Spinal cord (tissue), 10 donors: Measurements from ENCODE around the gene SP110. TPM values are rescaled to one million over a fixed set of nuclear protein-coding genes. Genes with fewer than 3 reads are reported as not detected.

Source experiments
- DNase-seq, 6 donors: peaks; one replicate each; pipeline versions ENCODE4 v3.0.0 to v3.0.0-alpha.2; 2013 to 2015; ENCODE audit warnings: low spot score in 6 of 6, low read depth in 4 of 6
- H3K27ac ChIP-seq: one replicate; pipeline ENCODE4 v1.5.1; 2013; ENCODE audit warnings: low read depth, low read length, control low read depth
- H3K27me3 ChIP-seq: one replicate; pipeline ENCODE4 v1.6.1; 2013; ENCODE audit warnings: low read length; ENCODE audit not compliant: control insufficient read depth, insufficient read depth
- H3K36me3 ChIP-seq: one replicate; pipeline ENCODE4 v1.6.1; 2013; ENCODE audit warnings: low read length; ENCODE audit not compliant: control insufficient read depth, insufficient read depth
- H3K4me1 ChIP-seq: one replicate; pipeline ENCODE4 v1.6.1; 2013; ENCODE audit warnings: low read length; ENCODE audit not compliant: control insufficient read depth, insufficient read depth
- H3K4me3 ChIP-seq: one replicate; pipeline ENCODE4 v1.5.1; 2013; ENCODE audit warnings: low read depth, low read length, control low read depth
- H3K9me3 ChIP-seq: one replicate; pipeline ENCODE4 v1.6.1; 2013; ENCODE audit warnings: low read length; ENCODE audit not compliant: control insufficient read depth, insufficient read depth
- WGBS: methylation state at CpG from one replicate; pipeline ENCODE4 v1.1.5; 2013; ENCODE audit warnings: missing lambda C conversion rate; ENCODE audit not compliant: insufficient coverage; 5-methylcytosine and 5-hydroxymethylcytosine counted together
- polyA plus RNA-seq, 2 donors: library from polyadenylated mRNA; unstranded; fragments of 120-200 nt; gene quantifications; one replicate each; pipeline ENCODE4 v1.2.1, GENCODE V29; 2013; ENCODE audit not compliant: insufficient read length in 2 of 2
- total RNA-seq, 2 donors: library from RNA; depleted of rRNA in 1 of 2; stranded (reverse); fragments of 120-200 nt in 1 of 2; fragments of >200 nt in 1 of 2; gene quantifications; one replicate each; pipeline versions ENCODE4 v1.2.3 to v1.2.4, GENCODE V29; 2013 to 2014
- donor health status: healthy.

SP110 gene
- total and polyA plus RNA-seq, 4 donors: 6.8 to 21.3 (median 12.8) TPM

DNA sequence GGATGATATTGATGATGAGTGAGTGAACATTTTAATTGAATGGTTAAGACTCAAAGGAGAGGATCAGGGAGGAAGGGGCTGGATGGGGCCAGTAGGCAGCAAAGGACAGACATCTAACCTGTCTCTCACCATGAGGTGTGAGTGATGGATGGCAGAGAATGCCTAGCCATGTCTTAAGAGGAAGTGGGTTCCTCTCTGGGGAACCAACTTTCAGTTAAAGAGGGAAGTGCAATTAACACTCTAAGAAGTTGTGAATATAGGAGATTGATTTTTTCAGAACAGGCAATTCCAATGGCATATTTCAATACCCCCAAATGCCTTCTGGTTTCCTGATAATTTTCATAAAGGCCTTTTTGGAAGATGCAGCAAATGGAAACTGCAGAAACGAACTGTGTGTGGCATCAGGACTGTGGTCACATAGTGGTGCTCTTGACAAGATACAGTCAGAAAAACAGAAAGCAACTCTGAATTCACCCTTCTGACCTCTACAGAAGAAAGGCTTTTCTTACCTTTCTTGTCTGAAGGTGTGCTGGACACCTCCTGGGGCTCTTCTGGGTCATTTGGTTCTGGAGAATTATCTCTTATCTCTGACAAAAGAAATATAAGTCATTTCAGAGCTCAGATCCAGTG is 10.2 kb downstream of the SP110 start:
- DNase-seq: no peak
- Histone ChIP-seq H3K4me3 (no peak overlapping the region), H3K4me1 (no peaks in the 10 kb centered on the region), H3K9me3 (no peaks in the 10 kb centered on the region), H3K27ac (no peak overlapping the region), H3K36me3 (peaks cover 3% of the 10 kb centered on the region), H3K27me3 (no peaks in the 10 kb centered on the region)
- no CpG with 5 or more reads among the region's 1 CpG for WGBS

DNA sequence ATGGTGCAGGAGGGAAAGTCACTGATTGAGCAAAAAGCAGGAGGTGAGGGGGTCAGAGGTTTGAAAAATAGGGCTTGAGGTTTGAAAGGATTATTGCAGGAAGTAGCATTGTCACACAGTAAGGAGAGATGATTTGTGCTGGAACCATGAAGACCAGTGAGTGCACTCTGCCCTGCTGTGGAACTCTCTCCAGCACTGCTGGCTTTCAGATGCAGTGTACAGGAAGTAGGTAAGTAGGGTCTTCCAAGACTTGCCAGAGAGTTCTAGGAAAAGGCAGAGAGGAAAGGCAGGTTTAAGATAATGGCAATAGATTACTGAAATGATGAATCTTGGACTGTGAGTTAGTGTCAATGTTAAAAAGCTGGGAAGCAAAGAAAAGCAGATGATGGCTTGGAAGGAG is 11.2 kb downstream of the SP110 start:
- DNase-seq: no peak
- Histone ChIP-seq H3K4me3 (no peak overlapping the region), H3K4me1 (no peaks in the 10 kb centered on the region), H3K27ac (no peak overlapping the region), H3K27me3 (no peaks in the 10 kb centered on the region), H3K9me3 (no peaks in the 10 kb centered on the region), H3K36me3 (peaks cover 3% of the 10 kb centered on the region)

DNA sequence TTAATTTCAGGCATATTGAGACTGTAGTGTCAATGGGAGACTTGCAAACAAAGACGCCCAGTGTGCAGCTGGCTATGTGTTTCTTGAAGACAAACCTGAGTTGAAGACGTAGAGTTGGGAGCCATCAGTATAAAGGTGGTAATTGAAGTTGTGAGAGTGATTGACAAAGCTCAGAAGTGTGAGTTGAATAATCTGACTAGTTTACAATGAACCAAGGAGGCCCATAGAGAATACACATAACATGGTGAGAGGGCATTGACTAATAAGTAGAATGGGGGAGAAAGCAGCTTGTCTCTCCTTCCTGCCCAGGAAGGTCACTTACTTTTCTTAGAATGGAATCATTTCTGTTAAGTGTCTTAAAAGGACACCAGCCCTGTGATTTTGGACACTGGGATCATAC is 14.1 kb downstream of the SP110 start:
- Histone ChIP-seq H3K9me3 (no peaks in the 10 kb centered on the region), H3K27ac (no peak overlapping the region), H3K27me3 (no peaks in the 10 kb centered on the region), H3K4me1 (no peaks in the 10 kb centered on the region), H3K36me3 (peaks cover 4% of the 10 kb centered on the region), H3K4me3 (no peak overlapping the region)
- whole genome bisulfite sequencing: 94% methylated on average over 2 of the region's 2 CpGs
- DNase-seq: no peak

GRCh38 chr2:230205034-230205433 is 14.8 kb downstream of the SP110 start:
- WGBS: no CpG with 5 or more reads among the region's 1 CpG
- H3K4me3 ChIP-seq: no peak overlapping the region
- H3K36me3 ChIP-seq: peaks cover 4% of the 10 kb centered on the region

GRCh38 chr2:230203110-230203676 is 16.6 kb downstream of the SP110 start:
- no peaks in the 10 kb centered on the region for H3K27me3 ChIP-seq
- H3K4me3 ChIP-seq: no peak overlapping the region
- WGBS: 92% methylated on average over 14 of the region's 15 CpGs
- peaks cover 4% of the 10 kb centered on the region for H3K36me3 ChIP-seq
- H3K9me3 ChIP-seq: no peaks in the 10 kb centered on the region
- no peak for DNase-seq
- H3K27ac ChIP-seq: no peak overlapping the region
- no peaks in the 10 kb centered on the region for H3K4me1 ChIP-seq

More at GRCh38 chr2:230205034-230205433, 14.8 kb downstream of the SP110 start:
- Histone ChIP-seq H3K4me1 (no peaks in the 10 kb centered on the region), H3K9me3 (no peaks in the 10 kb centered on the region), H3K27ac (no peak overlapping the region), H3K27me3 (no peaks in the 10 kb centered on the region)
- no peak for DNase-seq

DNA sequence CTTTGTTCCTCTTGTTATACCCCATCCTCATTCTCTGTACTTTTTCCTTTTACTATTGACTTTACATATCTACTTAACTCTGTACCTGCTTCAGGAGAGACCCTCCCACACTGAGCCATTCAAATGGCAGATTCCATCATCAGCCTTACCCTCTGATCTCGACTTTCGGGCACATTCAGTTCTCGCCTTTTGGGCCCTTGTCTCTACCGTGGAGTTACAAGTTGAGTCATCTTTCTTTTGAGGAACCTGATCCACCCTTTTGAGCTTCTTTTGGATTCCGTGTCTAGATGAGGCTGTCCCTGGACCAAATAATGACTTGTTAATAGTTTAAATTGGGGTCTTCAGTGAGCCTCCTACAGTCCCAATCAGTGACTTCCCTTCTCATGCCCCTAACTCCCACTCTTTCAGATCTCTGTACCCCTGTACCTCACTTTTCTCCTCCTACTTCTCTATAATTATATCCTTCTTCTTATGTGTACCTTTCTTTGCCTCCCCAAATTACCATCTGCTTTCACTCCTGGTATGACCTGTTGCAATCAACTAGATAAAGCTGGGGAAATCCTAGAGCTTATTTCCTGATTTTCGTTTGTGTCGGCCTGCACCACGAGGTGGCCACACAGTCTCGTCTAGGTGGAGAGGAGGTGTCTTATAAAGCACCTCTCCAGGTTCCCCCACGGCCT is 17.2 kb downstream of the SP110 start:
- no peak overlapping the region for H3K27ac ChIP-seq
- 96% methylated on average over 9 of the region's 10 CpGs for WGBS
- no peaks in the 10 kb centered on the region for H3K27me3 ChIP-seq
- no peak overlapping the region for H3K4me3 ChIP-seq
- no peaks in the 10 kb centered on the region for H3K4me1 ChIP-seq
- peaks cover 4% of the 10 kb centered on the region for H3K36me3 ChIP-seq
- H3K9me3 ChIP-seq: no peaks in the 10 kb centered on the region
- no peak for DNase-seq

DNA sequence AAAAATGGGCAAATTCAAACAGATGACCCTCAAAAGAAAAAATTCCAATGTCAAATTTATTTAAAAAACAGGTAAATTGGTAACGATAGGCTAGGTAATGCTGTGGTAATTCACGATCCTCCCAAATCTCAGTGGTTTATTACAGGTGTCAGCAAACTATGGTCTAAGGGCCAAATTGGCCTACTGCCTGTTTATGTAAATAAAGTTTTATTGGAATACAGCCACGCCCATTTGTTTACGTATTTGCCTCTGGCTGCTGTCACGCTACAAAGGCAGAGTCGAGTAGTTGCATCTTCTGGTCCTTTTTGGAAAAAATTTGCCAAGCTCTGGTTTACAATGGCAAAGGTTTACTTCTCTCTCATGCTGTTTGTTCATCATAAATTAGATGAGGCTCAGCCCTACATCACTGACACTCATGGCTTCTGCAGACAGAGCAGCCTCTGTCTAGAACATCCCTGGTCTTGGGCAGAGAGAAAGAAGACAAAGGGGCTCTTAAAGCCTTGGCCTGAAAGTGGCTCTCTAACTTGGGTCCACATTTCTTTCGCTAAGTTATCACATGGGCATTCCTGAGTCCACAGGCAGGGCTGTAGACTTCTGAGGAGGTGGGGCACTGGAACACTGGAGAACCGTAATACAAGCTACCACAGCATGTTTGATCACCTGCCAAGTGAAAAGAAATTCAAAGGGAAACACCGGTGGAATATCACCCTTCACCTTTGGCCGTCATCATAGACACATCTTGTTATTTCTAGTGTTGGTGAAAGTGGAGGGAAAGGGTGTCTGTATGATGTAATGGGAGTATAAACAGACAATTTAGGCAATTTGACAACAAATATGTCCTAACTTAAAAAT is 34.8 kb downstream of the SP110 start:
- WGBS: 74% methylated on average over 6 of the region's 10 CpGs
- DNase-seq: no peak
- Histone ChIP-seq H3K27ac (no peak overlapping the region), H3K27me3 (no peaks in the 10 kb centered on the region), H3K36me3 (no peaks in the 10 kb centered on the region), H3K9me3 (peaks cover 1% of the 10 kb centered on the region), H3K4me3 (no peak overlapping the region), H3K4me1 (peaks cover under 1% of the 10 kb centered on the region)

DNA sequence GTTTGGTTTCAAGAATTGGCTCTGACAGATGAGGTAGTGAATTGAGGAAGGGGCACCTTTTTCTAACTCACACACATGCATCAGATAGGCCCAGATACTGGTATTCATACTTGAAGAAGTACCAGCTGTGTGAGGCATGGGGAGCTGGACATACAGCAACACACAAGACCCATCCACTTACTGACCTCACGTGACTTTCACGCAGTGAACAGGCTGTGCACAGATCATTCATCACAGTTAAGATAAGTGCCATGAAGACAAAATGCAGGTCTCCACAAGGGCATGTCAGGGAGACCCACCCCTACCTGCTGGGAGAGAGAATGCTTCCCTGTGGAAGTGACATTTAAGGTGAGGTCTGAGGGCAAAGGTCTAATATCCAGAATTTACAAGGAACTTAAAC is 38.6 kb downstream of the SP110 start:
- WGBS: no CpG with 5 or more reads among the region's 2 CpGs
- Histone ChIP-seq H3K27me3 (no peaks in the 10 kb centered on the region), H3K4me1 (peaks cover 11% of the 10 kb centered on the region), H3K27ac (no peak overlapping the region), H3K36me3 (no peaks in the 10 kb centered on the region), H3K4me3 (no peak overlapping the region), H3K9me3 (no peaks in the 10 kb centered on the region)
- no peak for DNase-seq

- no peaks in the 10 kb centered on the region for H3K36me3 ChIP-seq
- no peaks in the 10 kb centered on the region for H3K9me3 ChIP-seq
- H3K27me3 ChIP-seq: no peaks in the 10 kb centered on the region
- peaks cover 11% of the 10 kb centered on the region for H3K4me1 ChIP-seq
- no peak overlapping the region for H3K4me3 ChIP-seq
- H3K27ac ChIP-seq: no peak overlapping the region
- 69% methylated on average over 4 of the region's 7 CpGs for WGBS
- DNase-seq: no peak
Measured at GRCh38 chr2:230179907-230180306, 39.9 kb downstream of the SP110 start.
